GM12878 (cell line): Measurements from ENCODE around the gene LTBP3. TPM values are rescaled to one million over a fixed set of nuclear protein-coding genes. Genes with fewer than 3 reads are reported as not detected.

ENCODE experiments used
- EZH2 ChIP-seq: IDR thresholded peaks from 2 replicates; pipeline ENCODE4 v1.6.1; 2012; ENCODE audit warnings: low read depth, mild to moderate bottlenecking, control low read depth, inconsistent platforms, low read length, borderline replicate concordance; ENCODE audit not compliant: control insufficient read depth
- HDGF ChIP-seq: fragments of 450-650 bp; IDR thresholded peaks from 2 replicates; pipeline ENCODE4 v1.6.1; 2016; ENCODE audit warnings: antibody characterized with exemption
- ZBTB40 ChIP-seq: fragments of 450-650 bp; IDR thresholded peaks from 2 replicates; pipeline ENCODE4 v1.6.1; 2016; ENCODE audit warnings: mild to moderate bottlenecking, moderate library complexity, borderline replicate concordance
- polyA plus RNA-seq, 11 experiments: library from polyadenylated mRNA; depleted of rRNA in 4 of 11; unstranded in 6 of 11; stranded (reverse) in 5 of 11; fragments of >200 nt; fragmentation: Nextera tagmentation in 4 of 11; fragmentation: Illumina TruSeq in 1 of 11; extraction: Ambion mirVana in 4 of 11; extraction: Trizol in 1 of 11; gene quantifications; 1 replicate in 1 of 11; 2 replicates in 10 of 11; pipeline versions ENCODE4 v1.2.1 to v1.2.3, GENCODE V29; 2011 to 2016; ENCODE audit warnings: inconsistent platforms in 2 of 11, missing spikeins in 2 of 11, low read depth in 1 of 11
- total RNA-seq, 4 experiments: library from RNA; depleted of rRNA in 3 of 4; stranded (reverse); fragments of >200 nt in 3 of 4; fragmentation: Illumina TruSeq in 1 of 4; extraction: Trizol in 1 of 4; gene quantifications; 2 replicates each; pipeline versions ENCODE4 v1.2.1 to v1.2.3, GENCODE V29; 2013 to 2021
- TF ChIP-seq, protein P1 (sequence below): fragments of 450-650 bp; IDR thresholded peaks from 2 replicates; pipeline ENCODE4 v1.6.1; 2017; ENCODE audit warnings: mild to moderate bottlenecking, moderate library complexity
- TF ChIP-seq, protein P2 (sequence below): fragments of 450-650 bp; IDR thresholded peaks from 2 replicates; pipeline ENCODE4 v1.6.1; 2014; ENCODE audit warnings: mild to moderate bottlenecking

Gene LTBP3
- total and polyA plus RNA-seq, 10 of the 15 experiments (the other 5 are each of a cell fraction or from before 2014, with no cell fraction given): 2.2 to 12.2 (median 6.2) TPM; not detected in 2

- TF ChIP-seq, protein P1, sequence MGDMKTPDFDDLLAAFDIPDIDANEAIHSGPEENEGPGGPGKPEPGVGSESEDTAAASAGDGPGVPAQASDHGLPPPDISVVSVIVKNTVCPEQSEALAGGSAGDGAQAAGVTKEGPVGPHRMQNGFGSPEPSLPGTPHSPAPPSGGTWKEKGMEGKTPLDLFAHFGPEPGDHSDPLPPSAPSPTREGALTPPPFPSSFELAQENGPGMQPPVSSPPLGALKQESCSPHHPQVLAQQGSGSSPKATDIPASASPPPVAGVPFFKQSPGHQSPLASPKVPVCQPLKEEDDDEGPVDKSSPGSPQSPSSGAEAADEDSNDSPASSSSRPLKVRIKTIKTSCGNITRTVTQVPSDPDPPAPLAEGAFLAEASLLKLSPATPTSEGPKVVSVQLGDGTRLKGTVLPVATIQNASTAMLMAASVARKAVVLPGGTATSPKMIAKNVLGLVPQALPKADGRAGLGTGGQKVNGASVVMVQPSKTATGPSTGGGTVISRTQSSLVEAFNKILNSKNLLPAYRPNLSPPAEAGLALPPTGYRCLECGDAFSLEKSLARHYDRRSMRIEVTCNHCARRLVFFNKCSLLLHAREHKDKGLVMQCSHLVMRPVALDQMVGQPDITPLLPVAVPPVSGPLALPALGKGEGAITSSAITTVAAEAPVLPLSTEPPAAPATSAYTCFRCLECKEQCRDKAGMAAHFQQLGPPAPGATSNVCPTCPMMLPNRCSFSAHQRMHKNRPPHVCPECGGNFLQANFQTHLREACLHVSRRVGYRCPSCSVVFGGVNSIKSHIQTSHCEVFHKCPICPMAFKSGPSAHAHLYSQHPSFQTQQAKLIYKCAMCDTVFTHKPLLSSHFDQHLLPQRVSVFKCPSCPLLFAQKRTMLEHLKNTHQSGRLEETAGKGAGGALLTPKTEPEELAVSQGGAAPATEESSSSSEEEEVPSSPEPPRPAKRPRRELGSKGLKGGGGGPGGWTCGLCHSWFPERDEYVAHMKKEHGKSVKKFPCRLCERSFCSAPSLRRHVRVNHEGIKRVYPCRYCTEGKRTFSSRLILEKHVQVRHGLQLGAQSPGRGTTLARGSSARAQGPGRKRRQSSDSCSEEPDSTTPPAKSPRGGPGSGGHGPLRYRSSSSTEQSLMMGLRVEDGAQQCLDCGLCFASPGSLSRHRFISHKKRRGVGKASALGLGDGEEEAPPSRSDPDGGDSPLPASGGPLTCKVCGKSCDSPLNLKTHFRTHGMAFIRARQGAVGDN: peak; percentile 88; the same call in 1 of the 2 replicates
- peak; percentile 29 for TF ChIP-seq ZBTB40
- TF ChIP-seq HDGF: peak; percentile 54; the same call in 1 of the 2 replicates
- TF ChIP-seq, protein P2, sequence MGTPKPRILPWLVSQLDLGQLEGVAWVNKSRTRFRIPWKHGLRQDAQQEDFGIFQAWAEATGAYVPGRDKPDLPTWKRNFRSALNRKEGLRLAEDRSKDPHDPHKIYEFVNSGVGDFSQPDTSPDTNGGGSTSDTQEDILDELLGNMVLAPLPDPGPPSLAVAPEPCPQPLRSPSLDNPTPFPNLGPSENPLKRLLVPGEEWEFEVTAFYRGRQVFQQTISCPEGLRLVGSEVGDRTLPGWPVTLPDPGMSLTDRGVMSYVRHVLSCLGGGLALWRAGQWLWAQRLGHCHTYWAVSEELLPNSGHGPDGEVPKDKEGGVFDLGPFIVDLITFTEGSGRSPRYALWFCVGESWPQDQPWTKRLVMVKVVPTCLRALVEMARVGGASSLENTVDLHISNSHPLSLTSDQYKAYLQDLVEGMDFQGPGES: no peak
- TF ChIP-seq EZH2: no peak
These were observed 11.2 kb upstream of the LTBP3 start (continued) for GRCh38 chr11:65569164-65569972.
